ENCODE results near the gene SLC39A13.

GRCh38 chr11:47358731-47359051 is 49.7 kb upstream of the SLC39A13 start:
- TF ChIP-seq EZH2 (IDR thresholded peaks at IDR 0.05; ENCODE audit: insufficient read depth, poor library complexity, severe bottlenecking) (no peak), EZH2phosphoT487 (IDR thresholded peaks at IDR 0.05; ENCODE audit: insufficient read depth, low read depth) (no peak)

Measured in GM23248 (cell line).